DMS 273 treated with DMSO at 0.1 percent for 48 hours (cell line): ENCODE data around the gene TTC28.

Experiments
- DNase-seq: peaks from one replicate; lab custom pipeline; 2025; lab: John Stamatoyannopoulos, UW

Gene TTC28

GRCh38 chr22:28357193-28357592 lies 322.4 kb downstream of the TTC28 start:
- no peak for DNase-seq

- peak; percentile 43 for DNase-seq
Observed at GRCh38 chr22:28351476-28351875, 328.2 kb downstream of the TTC28 start.

GRCh38 chr22:28348613-28349609 lies 330.7 kb downstream of the TTC28 start:
- peak; percentile 81 for DNase-seq

GRCh38 chr22:28346308-28346707 lies 333.3 kb downstream of the TTC28 start:
- no peak for DNase-seq

- DNase-seq, result no peak
Observed at GRCh38 chr22:28344918-28345703, 334.5 kb downstream of the TTC28 start.

GRCh38 chr22:28341001-28341400 lies 338.6 kb downstream of the TTC28 start:
- DNase-seq, result no peak

- no peak for DNase-seq
Observed at GRCh38 chr22:28333088-28333487, 346.6 kb downstream of the TTC28 start.

GRCh38 chr22:28332410-28332809 lies 347.2 kb downstream of the TTC28 start:
- no peak for DNase-seq

GRCh38 chr22:28331695-28332094 lies 347.9 kb downstream of the TTC28 start:
- DNase-seq, result no peak

- DNase-seq, result no peak
Observed at GRCh38 chr22:28329186-28330073, 350.2 kb downstream of the TTC28 start.

GRCh38 chr22:28328756-28329155 lies 350.9 kb downstream of the TTC28 start:
- DNase-seq, result no peak

GRCh38 chr22:28316014-28316413 lies 363.6 kb downstream of the TTC28 start:
- DNase-seq, result no peak

- DNase-seq, result no peak
Observed at GRCh38 chr22:28314959-28315358, 364.7 kb downstream of the TTC28 start.

- no peak for DNase-seq
Observed at GRCh38 chr22:28310299-28310698, 369.3 kb downstream of the TTC28 start.

- no peak for DNase-seq
Observed at GRCh38 chr22:28299753-28300152, 379.9 kb downstream of the TTC28 start.

- DNase-seq, result no peak
Observed at GRCh38 chr22:28299309-28299708, 380.3 kb downstream of the TTC28 start.

GRCh38 chr22:28297504-28297903 lies 382.1 kb downstream of the TTC28 start:
- DNase-seq, result no peak

- DNase-seq, result no peak
Observed at GRCh38 chr22:28296452-28296851, 383.2 kb downstream of the TTC28 start.

GRCh38 chr22:28283068-28283654 lies 396.5 kb downstream of the TTC28 start:
- no peak for DNase-seq

GRCh38 chr22:28282405-28283067 lies 397.1 kb downstream of the TTC28 start:
- DNase-seq, result no peak

- no peak for DNase-seq
Observed at GRCh38 chr22:28279888-28280287, 399.8 kb downstream of the TTC28 start.
